HG02759 (cell line): ENCODE results near the gene PLEKHA4.
A peak's percentile ranks its signal among the peaks of the same experiment; 100 is the strongest.
"Not testable (repeated sequence)": the region's sequence is repeated elsewhere in the genome, so short reads cannot be mapped to it uniquely, and the experiment has no call there.

Experiments
- ATAC-seq: cut with Tn5 transposase; IDR thresholded peaks from one replicate; pipeline ENCODE4 v1.9.1; 2021; ENCODE audit warnings: mild to moderate bottlenecking, moderate library complexity; ENCODE audit not compliant: unreplicated experiment

PLEKHA4 gene

GRCh38 chr19:48867746-48868113 is 687 bp downstream of the PLEKHA4 start:
- no peak for ATAC-seq

GRCh38 chr19:48867123-48867745 is 1.2 kb downstream of the PLEKHA4 start:
- ATAC-seq: no peak

- no peak for ATAC-seq
Measured at GRCh38 chr19:48866692-48867091, 1.7 kb downstream of the PLEKHA4 start.

- no peak for ATAC-seq
Measured at GRCh38 chr19:48862827-48863226, 5.6 kb downstream of the PLEKHA4 start.

- ATAC-seq: no peak
Measured at GRCh38 chr19:48861313-48861712, 7.1 kb downstream of the PLEKHA4 start.

GRCh38 chr19:48859711-48860572 is 8.5 kb downstream of the PLEKHA4 start:
- ATAC-seq: no peak

- peak; percentile 70 for ATAC-seq
Measured at GRCh38 chr19:48858984-48859710, 9.3 kb downstream of the PLEKHA4 start.

GRCh38 chr19:48856921-48857320 is 11.5 kb downstream of the PLEKHA4 start:
- ATAC-seq: no peak

GRCh38 chr19:48854103-48854502 is 14.3 kb downstream of the PLEKHA4 start:
- no peak for ATAC-seq

GRCh38 chr19:48853483-48853882 is 14.9 kb downstream of the PLEKHA4 start:
- ATAC-seq: no peak

- no peak for ATAC-seq
Measured at GRCh38 chr19:48852292-48852691, 16.1 kb downstream of the PLEKHA4 start.

- not testable (repeated sequence) for ATAC-seq
Measured at GRCh38 chr19:48846659-48847058, 21.8 kb downstream of the PLEKHA4 start.

- ATAC-seq: no peak
Measured at GRCh38 chr19:48845384-48845783, 23.0 kb downstream of the PLEKHA4 start.

- no peak for ATAC-seq
Measured at GRCh38 chr19:48844472-48844871, 23.9 kb downstream of the PLEKHA4 start.

GRCh38 chr19:48842789-48843162 is 25.6 kb downstream of the PLEKHA4 start:
- no peak for ATAC-seq

- ATAC-seq: no peak
Measured at GRCh38 chr19:48841571-48841970, 26.8 kb downstream of the PLEKHA4 start.

- ATAC-seq: no peak
Measured at GRCh38 chr19:48841047-48841446, 27.4 kb downstream of the PLEKHA4 start.

- ATAC-seq: no peak
Measured at GRCh38 chr19:48837687-48838086, 30.7 kb downstream of the PLEKHA4 start.

GRCh38 chr19:48837051-48837524 is 31.3 kb downstream of the PLEKHA4 start:
- ATAC-seq: peak; percentile 64

GRCh38 chr19:48836089-48837017 is 32.1 kb downstream of the PLEKHA4 start, which contains the start of gene HSD17B14:
HSD17B14 (minus strand) TSS chr19:48836491; CDS start chr19:48836411, 80 bp downstream.
- ATAC-seq: no peak
